ENCODE results near the gene PPP4R4. TPM values are rescaled to one million over a fixed set of nuclear protein-coding genes. Genes with fewer than 3 reads are reported as not detected.

The PPP4R4 gene
- total and polyA plus RNA-seq, 7 experiments from 2014 or later, result 0.06 to 2.4 (median 1.7) TPM

DNA sequence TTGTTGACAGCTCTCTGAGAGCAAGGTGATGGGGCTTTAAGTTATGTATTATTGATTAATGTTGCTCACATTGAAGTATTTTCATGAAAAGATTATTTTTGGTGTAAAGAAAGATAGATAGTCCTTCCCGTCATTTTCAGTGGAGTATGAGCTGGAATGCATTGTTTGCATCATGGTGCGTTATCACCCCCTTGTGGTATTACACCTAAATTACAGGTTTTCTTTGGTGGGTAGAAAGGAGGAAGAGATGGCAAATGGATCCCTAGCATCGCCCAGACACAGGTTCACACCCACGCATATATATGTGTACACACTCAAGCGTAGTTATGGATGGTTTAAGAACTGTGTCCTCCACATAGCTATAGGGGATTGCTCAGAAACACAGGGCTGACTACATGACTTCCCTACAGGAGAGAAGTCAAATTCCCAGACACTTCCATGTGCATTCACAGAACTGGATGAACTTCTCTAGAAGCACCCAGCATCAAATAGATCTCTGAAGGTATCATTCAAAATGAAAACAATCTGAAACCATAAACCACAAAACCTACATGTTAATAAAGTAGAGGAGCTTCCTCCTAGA lies 133.4 kb downstream of the PPP4R4 start:
- CTCF ChIA-PET, result no interaction called here
- POLR2A ChIA-PET, result no interaction called here
- Mint-ChIP-seq H3K4me3 (no peak overlapping the region), H3K27me3 (peaks cover 0 to 48% (median 16%) of the 10 kb centered on the region in 5 donors), H3K4me1 (peaks cover 0 to 2% (median 0%) of the 10 kb centered on the region in 7 donors), H3K36me3 (peaks cover 0 to 14% (median 0%) of the 10 kb centered on the region in 5 donors), H3K27ac (no peak overlapping the region), H3K9me3 (peaks cover 3 to 30% (median 16%) of the 10 kb centered on the region in 11 donors)
- ATAC-seq (no peak), DNase-seq (no peak)
- H3K27me3 ChIP-seq (ENCODE audit: control insufficient read depth in 2 of 2, insufficient read depth in 2 of 2, low read length in 2 of 2), result no peaks in the 10 kb centered on the region
- no peak overlapping the region for H3K4me3 ChIP-seq (ENCODE audit: low read length)
- H3K4me1 ChIP-seq (ENCODE audit: control insufficient read depth in 2 of 2, insufficient read depth in 2 of 2, low read length in 2 of 2), result no peaks in the 10 kb centered on the region
- H3K27ac ChIP-seq (ENCODE audit: low read depth, low read length), result no peak overlapping the region
- H3K9me3 ChIP-seq (ENCODE audit: control insufficient read depth in 2 of 3, low read length in 3 of 3), result no peaks in the 10 kb centered on the region
- intact Hi-C loops (cut with micrococcal nuclease), result no loop called here
- no peaks in the 10 kb centered on the region for H3K36me3 ChIP-seq (ENCODE audit: control insufficient read depth in 2 of 3, insufficient read depth in 3 of 3, low read length in 3 of 3)

- H3K4me3 Mint-ChIP-seq, result no peak overlapping the region
- no peak for DNase-seq
- intact Hi-C loops (cut with micrococcal nuclease), result no loop called here
- peaks cover 3 to 28% (median 16%) of the 10 kb centered on the region in 11 donors for H3K9me3 Mint-ChIP-seq
- Histone ChIP-seq H3K4me3 (ENCODE audit: low read length) (no peak overlapping the region), H3K36me3 (ENCODE audit: control insufficient read depth in 2 of 3, insufficient read depth in 3 of 3, low read length in 3 of 3) (no peaks in the 10 kb centered on the region), H3K27ac (ENCODE audit: low read depth, low read length) (no peak overlapping the region), H3K4me1 (ENCODE audit: control insufficient read depth in 2 of 2, insufficient read depth in 2 of 2, low read length in 2 of 2) (no peaks in the 10 kb centered on the region), H3K9me3 (ENCODE audit: control insufficient read depth in 2 of 3, low read length in 3 of 3) (no peaks in the 10 kb centered on the region), H3K27me3 (ENCODE audit: control insufficient read depth in 2 of 2, insufficient read depth in 2 of 2, low read length in 2 of 2) (no peaks in the 10 kb centered on the region)
- peaks cover 0 to 14% (median 0%) of the 10 kb centered on the region in 5 donors for H3K36me3 Mint-ChIP-seq
- ChIA-PET CTCF (no interaction called here), POLR2A (interaction anchor here (0.6 kb wide), 1 partner anchor 566 kb away, joined by 3 read pairs; no protein-coding TSS in a partner anchor)
- H3K27me3 Mint-ChIP-seq, result peaks cover 0 to 48% (median 15%) of the 10 kb centered on the region in 5 donors
- H3K27ac Mint-ChIP-seq, result no peak overlapping the region
- H3K4me1 Mint-ChIP-seq, result peaks cover 0 to 2% (median 0%) of the 10 kb centered on the region in 7 donors
- no peak for ATAC-seq
Measured at GRCh38 chr14:94309721-94310120, 135.6 kb downstream of the PPP4R4 start.

DNA sequence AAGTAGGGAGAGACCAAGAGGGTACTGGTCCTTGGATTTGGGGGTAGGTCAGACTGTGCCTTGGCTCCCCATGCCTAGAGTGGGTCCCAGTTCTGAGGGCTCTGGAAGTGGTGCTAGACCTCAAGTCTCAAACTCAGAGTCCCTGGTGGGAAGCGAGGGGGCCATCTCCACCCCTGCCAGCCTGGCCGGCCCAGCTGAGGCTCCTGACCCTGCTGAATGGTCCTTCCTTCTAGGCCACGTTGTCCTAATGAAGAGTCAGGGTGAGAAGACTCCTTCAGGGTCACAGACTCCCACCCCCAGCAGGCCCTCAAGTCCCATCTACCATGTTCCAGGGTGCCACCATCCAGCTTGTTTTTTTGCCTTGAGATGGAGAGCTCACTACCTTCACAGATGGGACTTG lies 136.1 kb downstream of the PPP4R4 start:
- intact Hi-C loops (cut with micrococcal nuclease), result no loop called here
- ChIA-PET CTCF (no interaction called here), POLR2A (interaction anchor here (0.6 kb wide), 1 partner anchor 566 kb away, joined by 3 read pairs; no protein-coding TSS in a partner anchor)
- Histone ChIP-seq H3K4me1 (ENCODE audit: control insufficient read depth in 2 of 2, insufficient read depth in 2 of 2, low read length in 2 of 2) (no peaks in the 10 kb centered on the region), H3K4me3 (ENCODE audit: low read length) (no peak overlapping the region), H3K27ac (ENCODE audit: low read depth, low read length) (no peak overlapping the region), H3K9me3 (ENCODE audit: control insufficient read depth in 2 of 3, low read length in 3 of 3) (no peaks in the 10 kb centered on the region), H3K27me3 (ENCODE audit: control insufficient read depth in 2 of 2, insufficient read depth in 2 of 2, low read length in 2 of 2) (no peaks in the 10 kb centered on the region), H3K36me3 (ENCODE audit: control insufficient read depth in 2 of 3, insufficient read depth in 3 of 3, low read length in 3 of 3) (no peaks in the 10 kb centered on the region)
- ATAC-seq (no peak), DNase-seq (no peak)
- Mint-ChIP-seq H3K27ac (no peak overlapping the region), H3K9me3 (peaks cover 3 to 28% (median 16%) of the 10 kb centered on the region in 11 donors), H3K4me1 (peaks cover 0 to 2% (median 0%) of the 10 kb centered on the region in 7 donors), H3K27me3 (peaks cover 0 to 48% (median 15%) of the 10 kb centered on the region in 5 donors), H3K36me3 (peaks cover 0 to 14% (median 0%) of the 10 kb centered on the region in 5 donors), H3K4me3 (no peak overlapping the region)

- no peaks in the 10 kb centered on the region for H3K27me3 ChIP-seq (ENCODE audit: control insufficient read depth in 2 of 2, insufficient read depth in 2 of 2, low read length in 2 of 2)
- H3K27me3 Mint-ChIP-seq, result peaks cover 2 to 28% (median 15%) of the 10 kb centered on the region in 5 donors
- intact Hi-C loops (cut with micrococcal nuclease), result no loop called here
- no peak overlapping the region for H3K27ac ChIP-seq (ENCODE audit: low read depth, low read length)
- H3K9me3 ChIP-seq (ENCODE audit: control insufficient read depth in 2 of 3, low read length in 3 of 3), result no peaks in the 10 kb centered on the region
- ATAC-seq, result no peak
- no peak overlapping the region for H3K4me3 ChIP-seq (ENCODE audit: low read length)
- H3K36me3 ChIP-seq (ENCODE audit: control insufficient read depth in 2 of 3, insufficient read depth in 3 of 3, low read length in 3 of 3), result no peaks in the 10 kb centered on the region
- H3K9me3 Mint-ChIP-seq, result peaks cover under 1 to 22% (median 13%) of the 10 kb centered on the region in 11 donors
- H3K4me1 Mint-ChIP-seq, result peaks cover 0 to 2% (median 0%) of the 10 kb centered on the region in 7 donors
- ChIA-PET POLR2A (no interaction called here), CTCF (no interaction called here)
- DNase-seq, result no peak
- H3K4me3 Mint-ChIP-seq, result no peak overlapping the region
- peaks cover 0 to 9% (median 5%) of the 10 kb centered on the region in 5 donors for H3K36me3 Mint-ChIP-seq
- H3K27ac Mint-ChIP-seq, result no peak overlapping the region
- H3K4me1 ChIP-seq (ENCODE audit: control insufficient read depth in 2 of 2, insufficient read depth in 2 of 2, low read length in 2 of 2), result no peaks in the 10 kb centered on the region
Measured at GRCh38 chr14:94312481-94313246, 138.5 kb downstream of the PPP4R4 start.

GRCh38 chr14:94313991-94314655 lies 140.0 kb downstream of the PPP4R4 start:
- POLR2A ChIA-PET, result no interaction called here
- no peaks in the 10 kb centered on the region for H3K36me3 ChIP-seq (ENCODE audit: control insufficient read depth in 2 of 3, insufficient read depth in 3 of 3, low read length in 3 of 3)
- H3K27ac ChIP-seq (ENCODE audit: low read depth, low read length), result no peak overlapping the region
- no peaks in the 10 kb centered on the region for H3K9me3 ChIP-seq (ENCODE audit: control insufficient read depth in 2 of 3, low read length in 3 of 3)
- H3K9me3 Mint-ChIP-seq, result peaks cover 0 to 10% (median 3%) of the 10 kb centered on the region in 11 donors
- no peak overlapping the region for H3K4me3 Mint-ChIP-seq
- peaks cover 0 to 5% (median 0%) of the 10 kb centered on the region in 5 donors for H3K36me3 Mint-ChIP-seq
- intact Hi-C loops (cut with micrococcal nuclease), result no loop called here
- ATAC-seq (no peak), DNase-seq (no peak)
- no peaks in the 10 kb centered on the region for H3K4me1 Mint-ChIP-seq
- CTCF ChIA-PET, result no interaction called here
- no peaks in the 10 kb centered on the region for H3K4me1 ChIP-seq (ENCODE audit: control insufficient read depth in 2 of 2, insufficient read depth in 2 of 2, low read length in 2 of 2)
- peaks cover 2 to 18% (median 2%) of the 10 kb centered on the region in 5 donors for H3K27me3 Mint-ChIP-seq
- no peak overlapping the region for H3K27ac Mint-ChIP-seq
- no peaks in the 10 kb centered on the region for H3K27me3 ChIP-seq (ENCODE audit: control insufficient read depth in 2 of 2, insufficient read depth in 2 of 2, low read length in 2 of 2)
- H3K4me3 ChIP-seq (ENCODE audit: low read length), result no peak overlapping the region

GRCh38 chr14:94314890-94315289 lies 140.8 kb downstream of the PPP4R4 start:
- no peaks in the 10 kb centered on the region for H3K36me3 ChIP-seq (ENCODE audit: control insufficient read depth in 2 of 3, insufficient read depth in 3 of 3, low read length in 3 of 3)
- H3K4me1 ChIP-seq (ENCODE audit: control insufficient read depth in 2 of 2, insufficient read depth in 2 of 2, low read length in 2 of 2), result no peaks in the 10 kb centered on the region
- ATAC-seq (no peak), DNase-seq (no peak)
- no peak overlapping the region for H3K27ac ChIP-seq (ENCODE audit: low read depth, low read length)
- H3K27me3 Mint-ChIP-seq, result peaks cover 0 to 11% (median 0%) of the 10 kb centered on the region in 5 donors
- no peak overlapping the region for H3K27ac Mint-ChIP-seq
- POLR2A ChIA-PET, result no interaction called here
- intact Hi-C loops (cut with micrococcal nuclease), result no loop called here
- H3K9me3 ChIP-seq (ENCODE audit: control insufficient read depth in 2 of 3, low read length in 3 of 3), result no peaks in the 10 kb centered on the region
- H3K9me3 Mint-ChIP-seq, result peaks cover 0 to 8% (median 2%) of the 10 kb centered on the region in 11 donors
- H3K4me3 Mint-ChIP-seq, result no peak overlapping the region
- H3K27me3 ChIP-seq (ENCODE audit: control insufficient read depth in 2 of 2, insufficient read depth in 2 of 2, low read length in 2 of 2), result no peaks in the 10 kb centered on the region
- H3K4me3 ChIP-seq (ENCODE audit: low read length), result no peak overlapping the region
- peaks cover 0 to 5% (median 0%) of the 10 kb centered on the region in 5 donors for H3K36me3 Mint-ChIP-seq
- no peaks in the 10 kb centered on the region for H3K4me1 Mint-ChIP-seq
- CTCF ChIA-PET, result no interaction called here
